Lower lobe of right lung (tissue), 2 donors: ENCODE measurements around the gene UBAP1. TPM values are rescaled to one million over a fixed set of nuclear protein-coding genes. Genes with fewer than 3 reads are reported as not detected.

Experiments
- ATAC-seq, 2 donors: fragments of 200-7000 bp; cut with Tn5 transposase; one replicate each; pipeline ENCODE4 v1.9.1; 2020 to 2022; ENCODE audit warnings: mild to moderate bottlenecking in 2 of 2, moderate library complexity in 2 of 2
- DNase-seq: peaks from one replicate; pipeline ENCODE4 v3.0.0-alpha.2; 2020
- H3K27ac ChIP-seq: fragments of 200-600 bp; one replicate; pipeline ENCODE4 v1.8.0; 2022
- H3K27me3 ChIP-seq: fragments of 200-600 bp; one replicate; pipeline ENCODE4 v1.8.0; 2022; ENCODE audit warnings: low read depth
- H3K36me3 ChIP-seq: fragments of 200-600 bp; one replicate; pipeline ENCODE4 v1.8.0; 2022; ENCODE audit warnings: mild to moderate bottlenecking
- H3K4me1 ChIP-seq: fragments of 200-600 bp; one replicate; pipeline ENCODE4 v1.8.0; 2022
- H3K4me3 ChIP-seq: fragments of 200-600 bp; one replicate; pipeline ENCODE4 v1.8.0; 2022; ENCODE audit warnings: mild to moderate bottlenecking
- H3K9me3 ChIP-seq: fragments of 200-600 bp; one replicate; pipeline ENCODE4 v1.8.0; 2022
- CTCF ChIP-seq: fragments of 200-600 bp; IDR thresholded peaks from one replicate; pipeline ENCODE4 v1.8.0; 2022; ENCODE audit warnings: antibody characterized with exemption, mild to moderate bottlenecking
- intact Hi-C: fragments of 100-400 bp; cut with DNase I; formaldehyde crosslinking; loops from one replicate; pipeline ENCODE4 v1.11.0; 2022
- total RNA-seq: library from RNA; stranded (reverse); fragmentation: NEBNext Ultra II Directional; extraction: Animal tissue kit (Norgen Biotek cat#: 25700); gene quantifications from one replicate; pipeline ENCODE4 v1.2.1, GENCODE V29; 2021
- donor health status: DM: no; HTN: yes; CAD: no; lungs with severe emphysema.

Gene UBAP1
- total RNA-seq, 1 donor from 2014 or later = 47.0 TPM

DNA sequence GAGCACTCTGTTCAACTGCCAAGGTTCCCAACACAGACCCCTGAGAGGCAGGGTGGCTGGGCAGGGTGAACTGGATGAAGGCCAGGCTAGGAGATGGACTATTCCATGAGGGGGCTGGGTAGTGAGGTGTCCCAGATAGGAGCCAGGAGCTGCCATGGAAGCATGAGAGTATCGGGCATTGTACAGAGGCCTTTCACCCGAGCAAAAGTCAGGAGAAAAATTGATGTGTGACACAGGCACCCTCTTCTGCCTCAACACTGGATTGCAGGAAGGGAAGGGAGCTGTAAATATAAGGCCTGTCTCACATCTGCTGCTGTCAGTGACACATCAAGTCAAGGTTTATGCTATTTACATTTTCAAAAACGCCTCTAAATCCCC is 74.6 kb downstream of the UBAP1 start:
- H3K27ac ChIP-seq = peak overlapping the region; percentile 1
- peaks cover 26% of the 10 kb centered on the region for H3K4me1 ChIP-seq
- DNase-seq = no peak
- no peaks in the 10 kb centered on the region for H3K9me3 ChIP-seq
- H3K36me3 ChIP-seq = peaks cover 61% of the 10 kb centered on the region
- H3K27me3 ChIP-seq = no peaks in the 10 kb centered on the region
- ATAC-seq = peak; percentile 6 to 27
- TF ChIP-seq CTCF = no peak
- H3K4me3 ChIP-seq = no peak overlapping the region
- intact Hi-C loops = no loop called here

DNA sequence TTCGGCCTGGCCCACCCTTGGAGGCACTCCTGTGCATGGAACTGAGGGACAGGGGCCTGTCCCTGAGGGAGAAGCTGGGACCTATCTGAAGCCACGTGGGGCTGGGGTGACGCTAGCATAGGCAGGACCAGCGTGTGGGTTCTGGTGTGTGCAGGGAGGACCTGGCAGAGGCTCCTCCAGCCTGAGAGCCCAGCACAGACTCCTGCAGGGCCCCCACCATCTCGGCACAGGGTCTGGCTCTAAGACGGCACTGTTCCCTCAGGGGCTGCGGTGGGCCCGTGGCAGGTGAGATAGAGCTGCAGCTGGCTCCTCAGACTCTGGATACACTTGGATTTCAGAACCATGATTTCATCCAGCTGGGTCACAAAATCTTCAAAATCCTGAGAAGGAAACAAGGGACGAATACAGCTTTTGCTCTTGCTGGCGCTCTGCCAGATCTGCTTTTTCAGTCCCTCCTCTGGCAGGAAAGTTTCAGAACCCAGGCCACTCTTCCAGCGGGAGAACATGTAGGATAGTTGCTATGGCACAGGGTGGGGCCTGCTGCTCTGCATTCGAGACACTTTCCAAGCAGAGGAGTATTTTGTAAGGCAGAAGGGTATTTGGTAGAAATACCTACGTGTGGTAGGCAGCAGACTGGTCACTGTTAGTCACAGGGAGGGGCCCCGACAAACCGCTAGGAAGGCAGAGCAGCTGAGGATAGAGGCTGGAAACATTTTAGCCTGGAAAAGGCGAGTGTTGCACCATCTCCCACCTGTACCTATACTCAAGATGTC is 75.5 kb downstream of the UBAP1 start:
- H3K9me3 ChIP-seq = no peaks in the 10 kb centered on the region
- intact Hi-C loops = no loop called here
- peaks cover 54% of the 10 kb centered on the region for H3K36me3 ChIP-seq
- DNase-seq (no peak), ATAC-seq (no peak)
- peaks cover 26% of the 10 kb centered on the region for H3K4me1 ChIP-seq
- no peak overlapping the region for H3K27ac ChIP-seq
- no peaks in the 10 kb centered on the region for H3K27me3 ChIP-seq
- TF ChIP-seq CTCF = no peak
- no peak overlapping the region for H3K4me3 ChIP-seq

DNA sequence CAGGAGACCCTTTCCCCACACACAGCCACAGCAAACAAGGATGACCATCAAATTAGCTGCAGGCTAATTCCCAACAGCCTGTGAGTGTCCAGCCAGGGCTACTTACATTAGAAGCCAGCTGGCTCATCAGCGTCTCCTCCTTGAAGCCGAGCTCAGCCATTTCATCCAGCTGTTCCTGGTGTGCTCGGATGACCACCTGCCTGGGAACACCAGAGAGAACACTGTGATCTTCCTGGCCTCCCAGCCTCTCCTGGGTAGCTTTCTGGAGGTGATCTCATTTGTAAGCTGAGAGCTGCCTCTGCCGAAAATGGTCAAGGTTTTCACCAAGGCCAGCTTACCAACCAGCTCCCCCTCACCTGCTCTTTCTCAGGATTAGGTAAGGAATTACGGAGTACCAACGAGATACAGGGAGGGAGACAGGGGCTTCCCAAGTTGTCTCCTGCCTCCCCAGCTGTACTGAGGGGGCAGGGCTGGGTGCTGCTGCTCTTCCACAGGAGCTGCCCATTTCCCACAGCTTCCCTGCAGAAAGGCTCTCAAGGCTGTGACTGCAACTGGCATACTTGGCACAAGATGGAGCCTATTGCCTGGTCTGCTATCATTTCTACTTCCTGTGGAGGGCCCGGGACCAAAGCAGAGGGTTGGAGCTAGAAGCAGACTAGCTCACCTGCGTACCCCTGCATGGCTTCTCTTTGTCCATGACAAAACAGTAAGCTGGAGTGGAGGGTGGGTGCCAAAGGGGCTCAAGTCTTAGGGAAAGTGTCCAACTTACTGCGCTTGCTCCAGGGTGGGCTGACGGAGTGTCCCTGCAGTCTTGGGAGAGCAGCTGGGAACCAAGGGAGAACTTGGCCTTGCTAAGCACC is 76.4 kb downstream of the UBAP1 start:
- Histone ChIP-seq H3K4me3 (no peak overlapping the region), H3K4me1 (peaks cover 26% of the 10 kb centered on the region), H3K27me3 (no peaks in the 10 kb centered on the region), H3K9me3 (no peaks in the 10 kb centered on the region), H3K36me3 (peaks cover 45% of the 10 kb centered on the region), H3K27ac (no peak overlapping the region)
- ATAC-seq (no peak), DNase-seq (no peak)
- intact Hi-C loops = no loop called here
- no peak for TF ChIP-seq CTCF

GRCh38 chr9:34256104-34256503 is 77.3 kb downstream of the UBAP1 start:
- H3K27ac ChIP-seq = no peak overlapping the region
- DNase-seq (no peak), ATAC-seq (no peak)
- intact Hi-C loops = no loop called here
- no peak for TF ChIP-seq CTCF
- H3K9me3 ChIP-seq = no peaks in the 10 kb centered on the region
- H3K27me3 ChIP-seq = no peaks in the 10 kb centered on the region
- peaks cover 26% of the 10 kb centered on the region for H3K4me1 ChIP-seq
- peaks cover 36% of the 10 kb centered on the region for H3K36me3 ChIP-seq
- H3K4me3 ChIP-seq = no peak overlapping the region

GRCh38 chr9:34256987-34257585 is 78.2 kb downstream of the UBAP1 start:
- H3K4me3 ChIP-seq = no peak overlapping the region
- H3K36me3 ChIP-seq = peaks cover 27% of the 10 kb centered on the region
- no peak for TF ChIP-seq CTCF
- peaks cover 26% of the 10 kb centered on the region for H3K4me1 ChIP-seq
- intact Hi-C loops = no loop called here
- ATAC-seq (no peak), DNase-seq (no peak)
- H3K27ac ChIP-seq = no peak overlapping the region
- H3K27me3 ChIP-seq = no peaks in the 10 kb centered on the region
- H3K9me3 ChIP-seq = no peaks in the 10 kb centered on the region
